Hematopoietic multipotent progenitor cell treated with erythropoietin and hydrocortisone succinate and interleukin-3 and kit ligand, for 17 days (in vitro differentiated cells): ENCODE measurements around the gene COL21A1.
"Not testable (repeated sequence)": the region's sequence is repeated elsewhere in the genome, so short reads cannot be mapped to it uniquely, and the experiment has no call there.

Experiments used
- DNase-seq: peaks from one replicate; pipeline ENCODE4 v3.0.0-alpha.2; 2015; ENCODE audit warnings: low spot score

Gene COL21A1

GRCh38 chr6:56246881-56247653 is at the start of gene COL21A1:
Gene COL21A1 (minus strand): TSS chr6:56247580. CDS start chr6:56182618, 64,962 bp downstream.
- no peak for DNase-seq

- no peak for DNase-seq
Measured at GRCh38 chr6:56293781-56294180, 46.4 kb upstream of the COL21A1 start.

GRCh38 chr6:56292505-56293181 is 45.3 kb upstream of the COL21A1 start:
- DNase-seq: no peak

- no peak for DNase-seq
Measured at GRCh38 chr6:56291302-56291917, 44.0 kb upstream of the COL21A1 start.

GRCh38 chr6:56289721-56290120 is 42.3 kb upstream of the COL21A1 start:
- DNase-seq: no peak

GRCh38 chr6:56288347-56288746 is 41.0 kb upstream of the COL21A1 start:
- DNase-seq: no peak

- no peak for DNase-seq
Measured at GRCh38 chr6:56282391-56282790, 35.0 kb upstream of the COL21A1 start.

GRCh38 chr6:56280126-56280525 is 32.7 kb upstream of the COL21A1 start:
- DNase-seq: no peak

- no peak for DNase-seq
Measured at GRCh38 chr6:56279331-56280080, 32.1 kb upstream of the COL21A1 start.

GRCh38 chr6:56278171-56278591 is 30.8 kb upstream of the COL21A1 start:
- DNase-seq: no peak

- DNase-seq: no peak
Measured at GRCh38 chr6:56270812-56271441, 23.5 kb upstream of the COL21A1 start.

GRCh38 chr6:56268266-56268665 is 20.9 kb upstream of the COL21A1 start:
- no peak for DNase-seq

- DNase-seq: no peak
Measured at GRCh38 chr6:56266011-56266410, 18.6 kb upstream of the COL21A1 start.

- DNase-seq: no peak
Measured at GRCh38 chr6:56263596-56264315, 16.4 kb upstream of the COL21A1 start.

- not testable (repeated sequence) for DNase-seq
Measured at GRCh38 chr6:56260593-56260992, 13.2 kb upstream of the COL21A1 start.

GRCh38 chr6:56259234-56260077 is 12.1 kb upstream of the COL21A1 start:
- no peak for DNase-seq

- DNase-seq: no peak
Measured at GRCh38 chr6:56255349-56255748, 8.0 kb upstream of the COL21A1 start.

- no peak for DNase-seq
Measured at GRCh38 chr6:56250266-56250665, 2.9 kb upstream of the COL21A1 start.

- no peak for DNase-seq
Measured at GRCh38 chr6:56247654-56248122, 308 bp upstream of the COL21A1 start.

GRCh38 chr6:56246541-56246880 is 869 bp downstream of the COL21A1 start:
- DNase-seq: no peak
